ENCODE measurements around the gene IGSF23. TPM values are rescaled to one million over a fixed set of nuclear protein-coding genes. Genes with fewer than 3 reads are reported as not detected.
"Not testable (repeated sequence)": the region's sequence is repeated elsewhere in the genome, so short reads cannot be mapped to it uniquely, and the experiment has no call there.

IGSF23 gene
- total RNA-seq, 6 experiments from 2014 or later: not detected

DNA sequence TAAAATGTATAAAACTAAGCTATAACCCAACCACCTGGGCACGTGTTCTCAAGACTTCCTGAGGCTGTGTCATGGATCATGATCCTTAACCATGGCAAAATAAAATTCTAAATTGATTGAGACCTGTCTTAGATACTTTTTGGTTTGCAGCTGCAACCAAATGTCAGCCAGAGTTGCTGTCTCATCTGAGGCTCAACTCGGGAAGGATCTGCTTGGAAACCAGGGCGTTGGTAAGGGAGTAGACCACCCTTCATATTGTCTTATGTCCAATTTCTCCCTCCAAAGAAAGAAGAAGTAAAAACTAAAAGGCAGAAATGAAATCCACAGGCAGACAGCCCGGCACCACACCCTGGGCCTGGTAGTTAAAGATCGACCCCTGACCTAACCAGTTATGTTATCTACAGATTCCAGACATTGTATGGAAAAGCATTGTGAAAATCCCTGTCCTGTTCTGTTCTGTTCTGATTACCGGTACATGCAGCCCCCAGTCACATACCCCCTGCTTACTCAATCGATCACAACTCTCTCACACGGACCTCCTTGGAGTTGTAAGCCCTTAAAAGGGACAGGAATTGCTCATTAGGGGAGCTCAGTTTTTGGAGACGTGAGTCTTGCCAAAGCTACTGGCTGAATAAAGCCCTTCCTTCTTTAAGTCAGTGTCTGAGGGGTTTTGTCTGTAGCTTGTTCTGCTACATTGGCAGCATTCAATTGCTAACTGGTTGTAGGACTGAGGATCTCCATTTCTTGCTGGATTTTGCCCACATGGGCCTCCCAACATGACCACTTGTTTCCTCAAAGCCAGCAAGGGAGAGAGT is 22.9 kb upstream of the IGSF23 start:
- Mint-ChIP-seq H3K4me3 (no peak overlapping the region), H3K27me3 (ENCODE audit: insufficient read depth) (peaks cover 3% of the 10 kb centered on the region), H3K27ac (no peak overlapping the region), H3K4me1 (ENCODE audit: low read depth) (peaks cover 57% of the 10 kb centered on the region), H3K36me3 (ENCODE audit: low read depth) (peaks cover 7% of the 10 kb centered on the region; the same call in 1 of the 2 replicates), H3K9me3 (peaks cover 8% of the 10 kb centered on the region; the same call in 1 of the 2 replicates)
- TF ChIP-seq CTCF (IDR thresholded peaks at IDR 0.05): no peak
- DNase-seq: no peak

DNA sequence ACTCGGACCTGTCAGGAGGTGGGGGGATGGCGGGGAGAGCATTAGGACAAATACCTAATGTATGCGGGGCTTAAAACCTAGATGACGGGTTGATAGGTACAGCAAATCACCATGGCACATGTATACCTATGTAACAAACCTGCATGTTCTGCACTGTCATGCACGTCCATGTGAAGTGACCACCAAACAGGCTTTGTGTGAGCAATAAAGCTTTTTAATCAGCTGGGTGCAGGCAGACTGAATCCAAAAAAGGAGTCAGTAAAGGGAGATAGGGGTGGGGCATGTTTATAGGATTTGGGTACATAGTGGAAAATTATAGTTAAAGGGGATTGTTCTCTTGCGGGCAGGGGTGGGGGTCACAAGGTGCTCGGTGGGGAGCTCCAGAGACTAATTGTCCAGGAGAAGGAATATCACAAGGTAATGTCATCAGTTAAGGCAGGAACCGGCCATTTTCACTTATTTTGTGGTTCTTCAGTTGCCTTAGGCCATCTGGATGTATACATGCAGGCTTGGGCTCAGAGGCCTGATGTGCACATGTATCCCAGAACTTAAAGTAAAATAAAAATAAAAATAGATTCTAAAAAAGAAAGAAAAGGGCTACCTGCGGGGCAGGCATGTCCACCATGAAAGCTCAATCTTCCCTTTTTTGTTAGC is 21.9 kb upstream of the IGSF23 start:
- H3K4me3 Mint-ChIP-seq; H3K27me3 Mint-ChIP-seq (ENCODE audit: insufficient read depth); DNase-seq; H3K27ac Mint-ChIP-seq; H3K36me3 Mint-ChIP-seq (ENCODE audit: low read depth); H3K9me3 Mint-ChIP-seq: not testable (repeated sequence)
- peaks cover 49% of the 10 kb centered on the region for H3K4me1 Mint-ChIP-seq (ENCODE audit: low read depth)

- Mint-ChIP-seq H3K27me3 (ENCODE audit: insufficient read depth) (peaks cover 8% of the 10 kb centered on the region), H3K4me1 (ENCODE audit: low read depth) (peaks cover 39% of the 10 kb centered on the region), H3K4me3 (no peak overlapping the region), H3K36me3 (ENCODE audit: low read depth) (peaks cover 7% of the 10 kb centered on the region; the same call in 1 of the 2 replicates), H3K27ac (no peak overlapping the region), H3K9me3 (peaks cover 8% of the 10 kb centered on the region; the same call in 1 of the 2 replicates)
- no peak for DNase-seq
- no peak for TF ChIP-seq CTCF (IDR thresholded peaks at IDR 0.05)
Observed at GRCh38 chr19:44592451-44592890, 20.9 kb upstream of the IGSF23 start.

DNA sequence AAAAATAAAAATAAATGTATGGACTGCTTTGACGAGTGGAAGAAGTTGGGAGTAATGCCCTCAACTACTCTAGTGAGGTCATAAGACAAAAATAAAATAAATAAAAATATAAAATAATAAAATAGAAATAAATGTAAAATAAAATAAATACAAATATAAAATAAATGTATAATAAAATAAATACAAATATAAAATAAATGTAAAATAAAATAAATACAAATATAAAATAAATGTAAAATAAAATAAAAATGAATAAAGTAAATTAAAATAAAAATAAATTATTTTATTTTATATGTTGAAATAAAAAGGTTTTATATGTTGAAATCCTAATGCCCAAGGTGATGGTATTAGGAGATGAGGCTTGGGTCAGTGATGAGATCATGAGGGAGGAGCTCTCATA is 20.1 kb upstream of the IGSF23 start:
- no peak for DNase-seq
- no peak for TF ChIP-seq CTCF (IDR thresholded peaks at IDR 0.05)
- H3K27me3 Mint-ChIP-seq (ENCODE audit: insufficient read depth): peaks cover 8% of the 10 kb centered on the region
- H3K9me3 Mint-ChIP-seq: peaks cover 16% of the 10 kb centered on the region
- peaks cover 31% of the 10 kb centered on the region for H3K4me1 Mint-ChIP-seq (ENCODE audit: low read depth)
- peaks cover 7% of the 10 kb centered on the region; the same call in 1 of the 2 replicates for H3K36me3 Mint-ChIP-seq (ENCODE audit: low read depth)
- no peak overlapping the region for H3K4me3 Mint-ChIP-seq
- H3K27ac Mint-ChIP-seq: no peak overlapping the region

DNA sequence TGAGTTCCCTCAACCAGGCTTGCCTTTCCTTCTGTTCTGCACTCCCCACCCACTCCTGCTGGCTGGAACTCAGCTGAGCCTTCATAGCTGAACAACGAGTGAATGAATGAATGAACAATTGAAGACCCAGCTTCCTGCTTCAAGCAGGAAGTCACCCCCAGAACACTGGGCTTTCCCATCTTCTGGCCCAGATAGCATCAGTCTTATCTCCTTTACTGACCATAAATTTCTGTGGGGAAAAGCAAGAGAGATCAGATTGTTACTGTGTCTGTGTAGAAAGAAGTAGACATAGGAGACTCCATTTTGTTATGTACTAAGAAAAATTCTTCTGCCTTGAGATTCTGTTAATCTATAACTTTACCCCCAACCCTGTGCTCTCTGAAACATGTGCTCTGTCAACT is 19.5 kb upstream of the IGSF23 start:
- DNase-seq; H3K27ac Mint-ChIP-seq; H3K4me3 Mint-ChIP-seq; H3K36me3 Mint-ChIP-seq (ENCODE audit: low read depth); H3K27me3 Mint-ChIP-seq (ENCODE audit: insufficient read depth): not testable (repeated sequence)
- Mint-ChIP-seq H3K4me1 (ENCODE audit: low read depth) (peaks cover 25% of the 10 kb centered on the region), H3K9me3 (peaks cover 18% of the 10 kb centered on the region)

DNA sequence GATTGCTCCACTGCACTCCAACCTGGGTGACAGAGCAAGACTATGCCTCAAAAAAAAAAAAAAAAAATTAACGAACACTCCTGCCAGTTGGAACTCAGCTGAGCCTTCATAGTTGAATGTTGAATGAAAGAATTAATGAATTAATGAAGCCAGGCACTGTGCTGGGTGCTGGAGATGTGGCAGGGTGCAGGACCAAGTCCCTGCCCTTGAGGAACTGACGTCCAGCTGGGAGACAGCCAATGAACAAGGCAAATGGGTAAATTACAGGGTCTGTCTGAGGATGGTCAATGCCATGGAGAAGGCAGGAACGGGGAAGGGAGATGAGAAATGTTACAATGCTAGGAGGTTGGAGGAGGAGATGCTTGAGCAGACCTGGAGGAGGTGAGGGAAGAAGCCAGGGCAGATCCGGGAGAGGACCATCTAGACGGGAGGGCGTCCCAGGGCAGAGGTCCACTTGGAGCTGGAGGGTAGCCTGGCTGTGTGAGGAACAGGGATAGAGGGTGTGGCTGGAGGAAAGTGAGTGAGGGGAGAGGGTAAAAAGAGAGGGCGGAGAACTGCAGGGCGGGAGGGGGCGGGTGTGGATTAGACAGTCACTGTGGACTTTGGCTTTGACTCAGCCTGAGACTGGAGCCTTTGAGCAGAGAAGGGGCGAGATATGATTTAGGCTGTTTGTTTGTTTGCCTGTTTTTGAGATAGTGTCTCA is 16.8 kb upstream of the IGSF23 start:
- no peak for TF ChIP-seq CTCF (IDR thresholded peaks at IDR 0.05)
- H3K4me1 Mint-ChIP-seq (ENCODE audit: low read depth): peaks cover 8% of the 10 kb centered on the region
- peaks cover 7% of the 10 kb centered on the region; the same call in 1 of the 2 replicates for H3K36me3 Mint-ChIP-seq (ENCODE audit: low read depth)
- H3K4me3 Mint-ChIP-seq: no peak overlapping the region
- no peak overlapping the region for H3K27ac Mint-ChIP-seq
- H3K27me3 Mint-ChIP-seq (ENCODE audit: insufficient read depth): peaks cover 11% of the 10 kb centered on the region
- H3K9me3 Mint-ChIP-seq: peaks cover 18% of the 10 kb centered on the region
- DNase-seq: no peak
